Smooth muscle cell of the pulmonary artery (primary cell): ENCODE results near the gene CASP1. TPM values are rescaled to one million over a fixed set of nuclear protein-coding genes. Genes with fewer than 3 reads are reported as not detected.

Experiments
- total RNA-seq: library from RNA; depleted of rRNA; stranded (reverse); fragments of >200 nt; gene quantifications from 2 replicates; pipeline ENCODE4 v1.2.3, GENCODE V29; 2014

Gene CASP1
- total RNA-seq: 7.2 and 18.1 TPM in 2 replicates

GRCh38 chr11:105034813-105035620 is at the start of gene CASP1:
Gene CASP1 (minus strand): TSS chr11:105035144. CDS start chr11:105035113, 31 bp downstream.

DNA sequence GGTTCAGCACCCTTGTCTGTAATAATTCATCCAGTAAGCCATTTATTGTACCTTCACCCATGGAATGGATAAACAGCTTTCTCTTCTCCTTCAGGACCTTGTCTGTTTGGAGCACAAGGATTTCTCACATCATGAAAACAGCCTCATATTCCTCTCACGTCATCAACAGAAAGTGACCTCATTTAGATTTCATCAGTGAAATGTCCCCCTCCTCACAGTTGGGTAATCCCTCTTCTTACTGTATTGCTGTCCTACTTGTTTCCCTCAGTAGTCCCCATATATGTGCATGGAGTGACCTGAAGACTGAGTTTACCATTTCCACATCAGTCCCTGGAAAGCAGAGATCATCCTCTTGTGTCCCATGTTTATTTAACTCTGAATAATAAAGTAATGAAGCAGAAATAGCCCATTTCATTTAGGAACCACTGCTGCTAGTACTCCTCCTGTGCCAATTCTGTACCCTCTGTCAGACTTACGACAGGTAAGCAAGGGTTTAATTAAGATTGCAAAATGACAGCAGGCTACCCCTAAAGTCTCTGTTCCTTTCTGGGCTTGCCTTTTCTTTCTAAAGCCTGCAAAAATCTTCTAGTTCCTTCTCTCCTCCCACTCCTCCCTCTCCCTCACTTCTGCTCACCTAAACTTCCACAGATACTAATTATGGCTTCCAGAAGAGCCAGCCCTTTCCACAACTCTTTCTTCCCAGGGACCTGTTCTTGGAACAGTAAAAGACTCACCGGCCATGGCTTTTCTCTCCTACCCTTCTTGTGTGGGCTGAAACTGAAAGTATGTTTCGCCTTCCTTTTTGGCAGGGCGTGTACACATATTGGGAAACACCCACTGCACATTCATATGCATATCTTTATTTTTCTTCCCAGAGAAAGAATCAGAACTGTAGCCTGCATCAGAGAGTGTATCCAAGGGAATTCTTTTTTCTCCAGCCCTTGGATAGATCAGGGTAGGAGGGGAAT is 9.9 kb upstream of the CASP1 start, which contains the start of gene CARD16:
Gene CARD16 (minus strand): TSS at position 779 of the 968 bp plus-strand sequence. CDS start 38 bp downstream, at position 741.

DNA sequence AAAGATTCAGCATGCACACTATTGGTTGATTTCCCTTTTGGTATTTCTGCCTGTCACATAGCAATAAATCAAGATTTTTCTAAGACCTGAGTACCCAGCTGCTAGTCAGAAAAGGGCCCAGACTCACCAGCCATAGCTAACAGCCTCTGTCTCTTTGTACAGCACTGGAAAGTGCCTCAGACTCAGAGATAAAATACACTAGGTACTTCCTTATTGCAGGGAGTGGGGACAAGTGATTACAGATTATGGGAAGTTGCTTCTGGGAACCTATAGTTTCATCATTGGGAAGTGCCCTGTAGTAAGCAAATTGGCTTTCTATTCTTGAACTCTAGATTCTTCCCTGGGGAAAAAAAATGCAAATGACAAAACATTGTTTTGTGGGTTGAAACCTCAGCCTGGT is 11.9 kb downstream of the CASP1 start, which contains the start of gene CASP5:
Gene CASP5 (minus strand): TSS at position 166 of the 400 bp plus-strand sequence. CDS start 32 bp downstream, at position 134.

Other genes starting within 250 kb of the CASP1 start
- not detected in 2 replicates for gene CASP12, start 136.7 kb downstream of the CASP1 start, total RNA-seq
- 101 and 111 TPM in 2 replicates for gene CASP4, start 66.6 kb downstream of the CASP1 start, total RNA-seq
- gene CASP5, start 12.0 kb downstream of the CASP1 start, total RNA-seq: not detected in 2 replicates
- 2.8 and 8.8 TPM in 2 replicates for gene CARD16, start 10.2 kb upstream of the CASP1 start, total RNA-seq
- not detected in 2 replicates for gene CARD18, start 104.6 kb upstream of the CASP1 start, total RNA-seq